HepG2 (cell line): ENCODE data around the gene GPR55. TPM values are rescaled to one million over a fixed set of nuclear protein-coding genes. Genes with fewer than 3 reads are reported as not detected.
A peak's percentile ranks its signal among the peaks of the same experiment; 100 is the strongest.

Source experiments
- ATAC-seq: fragments of 200-7000 bp; cut with Tn5 transposase; 3 replicates; pipeline ENCODE4 v1.9.1; 2020; ENCODE audit warnings: mild to moderate bottlenecking, moderate library complexity
- BruUV-seq: library from RNA; stranded (reverse); fragments of 400-500 nt; replicated peaks from 2 replicates; lab custom pipeline; 2021; lab: Mats Ljungman, UMichigan
- CTCF ChIA-PET: fragments of 300-600 bp; formaldehyde crosslinking; extraction: SDS; loops from one replicate; lab custom pipeline; 2021; ENCODE audit warnings: low total read pairs, inconsistent platforms, low intra/inter-chr PET ratio; lab: Yijun Ruan, JAX
- POLR2A ChIA-PET: fragments of 350-600 bp; sonication (Branson Sonifier 250); formaldehyde crosslinking; loops from one replicate; lab custom pipeline; 2020; ENCODE audit warnings: antibody characterized with exemption, inconsistent platforms; lab: Yijun Ruan, JAX
- DNase-seq: peaks from one replicate; pipeline ENCODE4 v3.0.0-alpha.2; 2015; ENCODE audit warnings: low spot score
- FAIRE-seq: peaks from 3 replicates; lab custom pipeline; 2011; peaks lifted over from hg19 to GRCh38; lab: Jason Lieb, UNC
- H2AFZ ChIP-seq: one replicate; pipeline ENCODE4 v1.6.1; 2011; ENCODE audit warnings: low read length, inconsistent platforms
- H3K27ac ChIP-seq: fragments of 300-600 bp; 3 replicates; pipeline ENCODE4 v1.8.0; 2011; ENCODE audit warnings: mixed run types, mild to moderate bottlenecking, mixed read lengths, low read length, inconsistent platforms; ENCODE audit not compliant: insufficient read depth; ENCODE audit errors: extremely low read length
- H3K27me3 ChIP-seq, 2 experiments: fragments of 200-600 bp in 1 of 2; 2 replicates in 1 of 2; 3 replicates in 1 of 2; pipeline versions ENCODE4 v1.6.0 to v1.8.0; 2011; ENCODE audit warnings: low read length in 2 of 2, mild to moderate bottlenecking in 2 of 2, moderate library complexity in 2 of 2, inconsistent platforms in 1 of 2; ENCODE audit not compliant: insufficient read depth in 2 of 2, control insufficient read depth in 1 of 2
- H3K36me3 ChIP-seq, 2 experiments: fragments of 200-600 bp in 1 of 2; replicated peaks in 1 of 2; 2 replicates in 1 of 2; 3 replicates in 1 of 2; pipeline versions ENCODE4 v1.5.1 to v1.8.0; 2011; ENCODE audit warnings: low read length in 2 of 2, inconsistent platforms in 1 of 2; ENCODE audit not compliant: insufficient read depth in 2 of 2, control insufficient read depth in 1 of 2
- H3K4me1 ChIP-seq: 2 replicates; pipeline ENCODE4 v1.5.1; 2012; ENCODE audit warnings: low read length, inconsistent platforms; ENCODE audit not compliant: insufficient read depth
- H3K4me2 ChIP-seq: 2 replicates; pipeline ENCODE4 v1.6.0; 2011; ENCODE audit warnings: low read depth, low read length, inconsistent platforms
- H3K4me3 ChIP-seq, 3 experiments: fragments of 200-600 bp in 1 of 3; sonication (generic), shearing (Covaris generic) in 1 of 3; replicated peaks in 1 of 3; 2 replicates each; pipeline ENCODE4 v1.5.1; 2011 to 2016; ENCODE audit warnings: low read length in 3 of 3, inconsistent platforms in 2 of 3, low read depth in 2 of 3, mild to moderate bottlenecking in 2 of 3, control low read depth in 1 of 3, mixed read lengths in 1 of 3; ENCODE audit not compliant: insufficient read depth in 1 of 3
- H3K79me2 ChIP-seq: one replicate; pipeline ENCODE4 v1.6.1; 2011; ENCODE audit warnings: low read length, inconsistent platforms; ENCODE audit not compliant: insufficient read depth
- H3K9ac ChIP-seq: 2 replicates; pipeline ENCODE4 v1.6.0; 2011; ENCODE audit warnings: mild to moderate bottlenecking, low read depth, low read length, inconsistent platforms; ENCODE audit not compliant: insufficient read depth
- H3K9me3 ChIP-seq: 2 replicates; pipeline ENCODE4 v1.5.1; 2012; ENCODE audit warnings: mild to moderate bottlenecking, low read length
- H4K20me1 ChIP-seq: 2 replicates; pipeline ENCODE4 v1.6.0; 2011; ENCODE audit warnings: inconsistent platforms, mild to moderate bottlenecking, low read length, moderate library complexity; ENCODE audit not compliant: insufficient read depth
- AKAP8 ChIP-seq: sonication (generic); formaldehyde crosslinking; IDR thresholded peaks from 2 replicates; pipeline ENCODE4 v1.5.1; 2020; ENCODE audit warnings: mild to moderate bottlenecking, missing genetic modification reagents
- LCORL ChIP-seq, 2 experiments: fragments of 450-650 bp in 1 of 2; sonication (generic) in 1 of 2; formaldehyde crosslinking in 1 of 2; IDR thresholded peaks; 2 replicates each; pipeline versions ENCODE4 v1.5.0 to v1.6.1; 2017 to 2020; ENCODE audit warnings: antibody characterized with exemption in 1 of 2, missing genetic modification reagents in 1 of 2
- MATR3 ChIP-seq: sonication (generic); formaldehyde crosslinking; IDR thresholded peaks from 2 replicates; pipeline ENCODE4 v1.4.0; 2020; ENCODE audit warnings: missing genetic modification reagents
- POLR2AphosphoS2 ChIP-seq: IDR thresholded peaks from 2 replicates; pipeline ENCODE4 v1.6.1; 2011; ENCODE audit warnings: low read depth, low read length, improper control_type of control experiment
- SIN3A ChIP-seq: IDR thresholded peaks from 2 replicates; pipeline ENCODE4 v1.6.1; 2011; ENCODE audit warnings: low read depth, mild to moderate bottlenecking, control low read depth, low read length, borderline replicate concordance
- SIN3B ChIP-seq: fragments of 150-350 bp; IDR thresholded peaks from 2 replicates; pipeline ENCODE4 v1.6.1; 2014; ENCODE audit warnings: low read length
- SRF ChIP-seq: IDR thresholded peaks from 2 replicates; pipeline ENCODE4 v1.6.1; 2011; ENCODE audit warnings: mild to moderate bottlenecking, low read depth, low read length, moderate library complexity
- ZNF225 ChIP-seq: sonication (generic); formaldehyde crosslinking; IDR thresholded peaks from 2 replicates; pipeline ENCODE4 v1.4.0; 2020; ENCODE audit warnings: mild to moderate bottlenecking, missing genetic modification reagents
- ZNF513 ChIP-seq: sonication (generic); formaldehyde crosslinking; conservative IDR thresholded peaks from 2 replicates; pipeline ENCODE4 v1.5.0; 2020; ENCODE audit warnings: missing genetic modification reagents
- ZNF678 ChIP-seq: sonication (generic); formaldehyde crosslinking; IDR thresholded peaks from 2 replicates; pipeline ENCODE4 v1.4.0; 2020; ENCODE audit warnings: mild to moderate bottlenecking, missing genetic modification reagents
- WGBS: methylation state at CpG from one replicate; pipeline ENCODE4 v1.1.6; 2017; ENCODE audit warnings: low lambda C conversion rate; 5-methylcytosine and 5-hydroxymethylcytosine counted together
- in situ Hi-C: cut with HindIII; loops from 2 replicates; pipeline ENCODE4 v1.10.0; 2017; ENCODE audit warnings: low pct_unique_long_range_greater_than_20kb; ENCODE audit not compliant: extremely low pct_ligation_motif_present
- intact Hi-C: fragments of 100-400 bp; cut with micrococcal nuclease; formaldehyde crosslinking; loops from one replicate; pipeline ENCODE4 v1.10.0; 2022; ENCODE audit not compliant: unreplicated experiment
- polyA plus RNA-seq, 8 experiments: library from polyadenylated mRNA; depleted of rRNA in 3 of 8; stranded (reverse) in 7 of 8; unstranded in 1 of 8; fragments of >200 nt; fragmentation: Illumina TruSeq in 4 of 8; extraction: Trizol in 4 of 8; gene quantifications; 2 replicates each; pipeline versions ENCODE4 v1.2.1 to v1.2.3, GENCODE V29; 2011 to 2016; ENCODE audit warnings: low read depth in 4 of 8, missing spikeins in 1 of 8, mixed read lengths in 1 of 8; ENCODE audit not compliant: insufficient read depth in 1 of 8
- total RNA-seq, 5 experiments: library from RNA; depleted of rRNA; stranded (reverse); fragments of >200 nt; fragmentation: Illumina TruSeq; extraction: Trizol; gene quantifications; 2 replicates each; pipeline ENCODE4 v1.2.3, GENCODE V29; 2016; ENCODE audit warnings: low read depth in 1 of 5
- TF ChIP-seq, protein P1 (sequence below): sonication (generic); formaldehyde crosslinking; IDR thresholded peaks from 2 replicates; pipeline ENCODE4 v1.5.0; 2020; ENCODE audit warnings: mild to moderate bottlenecking, missing genetic modification reagents
- TF ChIP-seq, protein P2 (sequence below): sonication (generic); formaldehyde crosslinking; conservative IDR thresholded peaks from 2 replicates; pipeline ENCODE4 v1.8.0; 2022; ENCODE audit warnings: low read depth, missing genetic modification reagents

The GPR55 gene
- total and polyA plus RNA-seq, 2 of the 13 experiments (the other 11 are each of a cell fraction or from before 2014, with no cell fraction given), result not detected

DNA sequence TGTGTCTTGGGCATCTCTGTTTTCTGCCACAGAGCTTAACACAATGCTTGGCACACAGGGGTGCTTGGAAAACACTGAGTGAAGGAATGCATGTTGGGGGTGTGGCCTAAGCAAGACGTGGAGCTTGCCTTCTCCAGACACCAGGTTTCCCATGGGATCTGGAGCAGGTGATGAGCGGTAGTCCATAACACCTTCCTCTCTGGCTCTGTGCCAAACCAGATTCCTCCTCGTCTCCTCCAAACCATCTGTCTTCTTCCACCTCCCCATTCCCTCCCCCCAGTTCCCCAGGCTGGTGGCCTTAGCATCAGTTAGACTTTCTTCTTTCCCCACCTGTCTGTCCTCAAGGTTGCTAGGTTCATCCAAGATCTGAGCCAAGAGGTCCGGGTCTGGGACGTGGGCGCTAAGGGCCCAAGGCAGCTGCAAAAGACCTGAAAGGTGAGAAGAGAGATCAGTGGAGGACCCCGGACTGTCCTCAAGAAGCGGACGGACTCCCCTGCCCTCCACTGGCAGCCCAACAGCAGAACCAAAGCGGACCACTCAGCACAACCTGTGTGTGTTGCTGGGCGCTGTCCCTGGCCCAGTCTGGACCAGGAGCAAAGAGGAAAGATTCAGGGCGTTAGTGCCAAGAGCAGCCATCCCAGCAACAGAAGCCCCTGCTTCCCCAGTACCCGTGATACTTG is 61.5 kb downstream of the GPR55 start:
- ATAC-seq, result peak; percentile 10; the same call in 2 of the 3 replicates
- intact Hi-C loops, result loop anchor here (2.0 to 10.0 kb wide), 2 partner anchors 57 to 191 kb away; partner anchors contain the start of gene PSMD1
- Histone ChIP-seq H3K27me3 (peaks cover 0 to 16% of the 10 kb centered on the region in 2 experiments; a peak in 2 of 5 replicates), H3K27ac (no peak overlapping the region), H3K79me2 (no peaks in the 10 kb centered on the region), H3K36me3 (no peaks in the 10 kb centered on the region), H3K4me3 (no peak overlapping the region), H3K9ac (no peak overlapping the region), H2AFZ (no peak overlapping the region), H3K9me3 (no peaks in the 10 kb centered on the region), H4K20me1 (peaks cover 3% of the 10 kb centered on the region; the same call in 1 of the 2 replicates), H3K4me1 (peaks cover 26% of the 10 kb centered on the region), H3K4me2 (peak overlapping the region; percentile 81; the same call in 1 of the 2 replicates)
- ChIA-PET CTCF (no interaction called here), POLR2A (no interaction called here)
- DNase-seq, result no peak
- TF ChIP-seq SRF (no peak), LCORL (IDR thresholded peaks at IDR 0.05) (peak; percentile 72; the same call in 1 of the 2 replicates), LCORL (CRISPR knock-in tag; IDR thresholded peaks at IDR 0.05) (no peak)
- 58% methylated on average over 13 of the region's 13 CpGs for WGBS
- no peak for FAIRE-seq
- BruUV-seq, result no TSS peak
- in situ Hi-C loops, result no loop called here

DNA sequence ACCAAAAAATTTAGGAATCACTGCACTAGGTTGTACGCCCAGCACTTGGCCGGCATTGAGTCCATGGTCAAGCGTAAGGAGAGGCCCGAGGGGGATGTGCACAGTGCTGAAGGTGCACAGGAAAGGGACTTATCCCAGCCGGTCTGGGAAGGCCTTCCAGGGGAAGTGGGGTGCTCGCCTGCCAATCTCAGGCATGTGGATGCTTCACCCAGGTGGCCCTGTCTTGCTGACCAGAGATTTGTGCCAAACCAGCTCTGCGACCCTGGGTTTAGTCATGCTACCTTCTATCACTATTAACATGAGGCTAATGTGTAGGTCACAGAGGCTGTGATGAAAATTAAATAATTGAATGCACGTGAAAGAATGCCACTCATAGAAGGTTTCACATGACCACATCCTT is 62.0 kb downstream of the GPR55 start:
- DNase-seq (no peak), FAIRE-seq (no peak), ATAC-seq (no peak)
- in situ Hi-C loops (no loop called here), intact Hi-C loops (loop anchor here (10.0 kb wide), 1 partner anchor 192 kb away; the partner anchor contains the start of gene PSMD1)
- 39% methylated on average over 8 of the region's 8 CpGs for WGBS
- ChIA-PET POLR2A (no interaction called here), CTCF (no interaction called here)
- Histone ChIP-seq H3K79me2 (no peaks in the 10 kb centered on the region), H3K4me1 (peaks cover 26% of the 10 kb centered on the region), H3K4me2 (no peak overlapping the region), H3K27me3 (peaks cover 0 to 16% of the 10 kb centered on the region in 2 experiments; a peak in 2 of 5 replicates), H3K27ac (no peak overlapping the region), H3K4me3 (no peak overlapping the region), H2AFZ (no peak overlapping the region), H3K36me3 (no peaks in the 10 kb centered on the region), H3K9me3 (no peaks in the 10 kb centered on the region), H4K20me1 (peaks cover 3% of the 10 kb centered on the region; the same call in 1 of the 2 replicates), H3K9ac (no peak overlapping the region)
- no TSS peak for BruUV-seq
- TF ChIP-seq POLR2AphosphoS2, result no peak
- no peak for TF ChIP-seq AKAP8 (CRISPR knock-in tag)
- TF ChIP-seq, protein P1, sequence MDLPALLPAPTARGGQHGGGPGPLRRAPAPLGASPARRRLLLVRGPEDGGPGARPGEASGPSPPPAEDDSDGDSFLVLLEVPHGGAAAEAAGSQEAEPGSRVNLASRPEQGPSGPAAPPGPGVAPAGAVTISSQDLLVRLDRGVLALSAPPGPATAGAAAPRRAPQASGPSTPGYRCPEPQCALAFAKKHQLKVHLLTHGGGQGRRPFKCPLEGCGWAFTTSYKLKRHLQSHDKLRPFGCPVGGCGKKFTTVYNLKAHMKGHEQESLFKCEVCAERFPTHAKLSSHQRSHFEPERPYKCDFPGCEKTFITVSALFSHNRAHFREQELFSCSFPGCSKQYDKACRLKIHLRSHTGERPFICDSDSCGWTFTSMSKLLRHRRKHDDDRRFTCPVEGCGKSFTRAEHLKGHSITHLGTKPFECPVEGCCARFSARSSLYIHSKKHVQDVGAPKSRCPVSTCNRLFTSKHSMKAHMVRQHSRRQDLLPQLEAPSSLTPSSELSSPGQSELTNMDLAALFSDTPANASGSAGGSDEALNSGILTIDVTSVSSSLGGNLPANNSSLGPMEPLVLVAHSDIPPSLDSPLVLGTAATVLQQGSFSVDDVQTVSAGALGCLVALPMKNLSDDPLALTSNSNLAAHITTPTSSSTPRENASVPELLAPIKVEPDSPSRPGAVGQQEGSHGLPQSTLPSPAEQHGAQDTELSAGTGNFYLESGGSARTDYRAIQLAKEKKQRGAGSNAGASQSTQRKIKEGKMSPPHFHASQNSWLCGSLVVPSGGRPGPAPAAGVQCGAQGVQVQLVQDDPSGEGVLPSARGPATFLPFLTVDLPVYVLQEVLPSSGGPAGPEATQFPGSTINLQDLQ, result no peak
- no peak for TF ChIP-seq SIN3A
- TF ChIP-seq, protein P2, sequence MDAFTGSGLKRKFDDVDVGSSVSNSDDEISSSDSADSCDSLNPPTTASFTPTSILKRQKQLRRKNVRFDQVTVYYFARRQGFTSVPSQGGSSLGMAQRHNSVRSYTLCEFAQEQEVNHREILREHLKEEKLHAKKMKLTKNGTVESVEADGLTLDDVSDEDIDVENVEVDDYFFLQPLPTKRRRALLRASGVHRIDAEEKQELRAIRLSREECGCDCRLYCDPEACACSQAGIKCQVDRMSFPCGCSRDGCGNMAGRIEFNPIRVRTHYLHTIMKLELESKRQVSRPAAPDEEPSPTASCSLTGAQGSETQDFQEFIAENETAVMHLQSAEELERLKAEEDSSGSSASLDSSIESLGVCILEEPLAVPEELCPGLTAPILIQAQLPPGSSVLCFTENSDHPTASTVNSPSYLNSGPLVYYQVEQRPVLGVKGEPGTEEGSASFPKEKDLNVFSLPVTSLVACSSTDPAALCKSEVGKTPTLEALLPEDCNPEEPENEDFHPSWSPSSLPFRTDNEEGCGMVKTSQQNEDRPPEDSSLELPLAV (CRISPR knock-in tag), result no peak
- no peak for TF ChIP-seq ZNF225
- TF ChIP-seq MATR3 (CRISPR knock-in tag), result no peak
- no peak for TF ChIP-seq SIN3B
- TF ChIP-seq ZNF513 (CRISPR knock-in tag), result no peak
- no peak for TF ChIP-seq ZNF678 (CRISPR knock-in tag)
